ENCODE data around the gene MAGEF1. TPM values are rescaled to one million over a fixed set of nuclear protein-coding genes. Genes with fewer than 3 reads are reported as not detected.
A peak's percentile ranks its signal among the peaks of the same experiment; 100 is the strongest.

MAGEF1 gene
- total RNA-seq, 6 experiments from 2014 or later = 22.8 to 31.4 (median 23.4) TPM

DNA sequence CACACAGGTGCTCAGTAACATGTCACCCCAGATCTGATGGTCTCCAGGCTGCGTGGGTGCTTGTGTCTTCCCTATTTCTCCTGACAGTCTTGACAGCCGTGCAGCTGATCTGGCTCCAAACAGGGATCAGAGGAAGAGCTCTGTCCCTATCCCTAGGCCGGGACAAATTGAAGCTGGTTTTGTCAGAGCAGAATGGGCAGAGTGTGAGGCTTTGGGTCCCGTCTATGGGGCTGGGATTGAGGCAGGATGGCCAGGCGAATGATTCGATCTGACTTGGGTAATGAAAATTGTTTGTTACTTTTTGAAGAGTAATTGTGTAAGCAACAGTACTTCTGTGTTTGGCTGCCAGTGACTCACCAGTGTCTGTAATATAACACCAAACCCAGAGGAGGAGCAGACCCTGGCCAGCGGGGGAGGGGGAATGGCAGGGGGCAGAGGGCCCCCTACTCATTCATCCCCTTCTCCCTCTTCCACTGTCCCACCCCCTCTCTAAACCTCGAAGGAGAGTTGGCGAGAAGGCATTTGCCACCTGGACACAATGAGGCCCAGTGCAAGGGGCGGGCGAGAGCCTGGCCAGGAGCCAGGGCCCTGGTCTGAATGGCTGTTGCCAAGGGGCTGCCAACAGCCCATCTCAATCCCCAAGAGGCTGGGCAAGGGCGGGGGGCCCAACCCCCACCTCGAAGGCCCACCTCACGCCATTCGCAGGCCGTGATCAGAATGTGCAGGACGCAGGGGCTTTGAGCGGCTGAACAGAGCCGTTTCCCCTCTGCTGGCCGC, 4.9 kb upstream of the MAGEF1 start:
- no peaks in the 10 kb centered on the region for H3K36me3 Mint-ChIP-seq (ENCODE audit: low read depth)
- H3K4me3 Mint-ChIP-seq = peak overlapping the region; percentile 37
- peak; percentile 45 for DNase-seq
- H3K9me3 Mint-ChIP-seq = no peaks in the 10 kb centered on the region
- no peaks in the 10 kb centered on the region; the same call in 1 of the 2 replicates for H3K27me3 Mint-ChIP-seq (ENCODE audit: insufficient read depth)
- TF ChIP-seq, protein P1, sequence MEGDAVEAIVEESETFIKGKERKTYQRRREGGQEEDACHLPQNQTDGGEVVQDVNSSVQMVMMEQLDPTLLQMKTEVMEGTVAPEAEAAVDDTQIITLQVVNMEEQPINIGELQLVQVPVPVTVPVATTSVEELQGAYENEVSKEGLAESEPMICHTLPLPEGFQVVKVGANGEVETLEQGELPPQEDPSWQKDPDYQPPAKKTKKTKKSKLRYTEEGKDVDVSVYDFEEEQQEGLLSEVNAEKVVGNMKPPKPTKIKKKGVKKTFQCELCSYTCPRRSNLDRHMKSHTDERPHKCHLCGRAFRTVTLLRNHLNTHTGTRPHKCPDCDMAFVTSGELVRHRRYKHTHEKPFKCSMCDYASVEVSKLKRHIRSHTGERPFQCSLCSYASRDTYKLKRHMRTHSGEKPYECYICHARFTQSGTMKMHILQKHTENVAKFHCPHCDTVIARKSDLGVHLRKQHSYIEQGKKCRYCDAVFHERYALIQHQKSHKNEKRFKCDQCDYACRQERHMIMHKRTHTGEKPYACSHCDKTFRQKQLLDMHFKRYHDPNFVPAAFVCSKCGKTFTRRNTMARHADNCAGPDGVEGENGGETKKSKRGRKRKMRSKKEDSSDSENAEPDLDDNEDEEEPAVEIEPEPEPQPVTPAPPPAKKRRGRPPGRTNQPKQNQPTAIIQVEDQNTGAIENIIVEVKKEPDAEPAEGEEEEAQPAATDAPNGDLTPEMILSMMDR (IDR thresholded peaks at IDR 0.05) = no peak
- H3K27ac Mint-ChIP-seq = peak overlapping the region; percentile 69
- H3K4me1 Mint-ChIP-seq (ENCODE audit: low read depth) = peaks cover 35% of the 10 kb centered on the region

DNA sequence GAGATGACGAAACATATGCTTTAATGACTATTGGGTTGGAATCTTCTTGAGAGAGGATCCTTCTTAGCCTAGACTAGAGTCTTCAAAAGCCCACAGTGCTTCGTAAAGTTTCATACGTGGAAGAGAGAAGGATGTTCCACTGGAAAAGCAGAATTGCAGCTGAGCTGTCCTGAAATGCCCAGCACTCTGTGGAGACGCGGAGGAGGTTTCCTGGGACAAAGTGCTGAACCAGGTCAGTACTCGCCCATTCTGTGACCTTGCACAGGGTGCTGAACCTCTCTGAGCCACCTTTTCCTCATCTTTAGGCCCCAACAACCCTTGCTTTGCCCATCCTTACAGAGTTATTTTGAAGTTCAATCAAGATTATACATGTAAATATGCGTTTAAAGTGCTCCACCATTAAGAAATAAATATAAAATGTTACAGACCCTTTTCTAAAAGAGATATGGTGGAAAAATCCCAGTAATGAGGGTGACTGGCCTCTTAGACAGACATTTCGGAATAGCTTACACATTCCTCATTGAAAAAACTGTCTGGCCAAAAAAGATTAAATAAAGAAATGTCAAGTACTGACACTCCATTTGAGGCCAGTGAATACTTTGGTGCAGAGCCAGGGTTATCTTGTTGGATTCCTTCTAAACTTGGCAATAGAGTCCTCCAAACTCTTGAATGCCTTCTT, 4.2 kb upstream of the MAGEF1 start:
- DNase-seq = no peak
- H3K4me1 Mint-ChIP-seq (ENCODE audit: low read depth) = peaks cover 39% of the 10 kb centered on the region
- TF ChIP-seq, protein P1 (IDR thresholded peaks at IDR 0.05) = no peak
- H3K9me3 Mint-ChIP-seq = no peaks in the 10 kb centered on the region
- peaks cover 4% of the 10 kb centered on the region for H3K36me3 Mint-ChIP-seq (ENCODE audit: low read depth)
- no peaks in the 10 kb centered on the region; the same call in 1 of the 2 replicates for H3K27me3 Mint-ChIP-seq (ENCODE audit: insufficient read depth)
- peak overlapping the region; percentile 37 for H3K4me3 Mint-ChIP-seq
- peak overlapping the region; percentile 69; the same call in 1 of the 2 replicates for H3K27ac Mint-ChIP-seq

DNA sequence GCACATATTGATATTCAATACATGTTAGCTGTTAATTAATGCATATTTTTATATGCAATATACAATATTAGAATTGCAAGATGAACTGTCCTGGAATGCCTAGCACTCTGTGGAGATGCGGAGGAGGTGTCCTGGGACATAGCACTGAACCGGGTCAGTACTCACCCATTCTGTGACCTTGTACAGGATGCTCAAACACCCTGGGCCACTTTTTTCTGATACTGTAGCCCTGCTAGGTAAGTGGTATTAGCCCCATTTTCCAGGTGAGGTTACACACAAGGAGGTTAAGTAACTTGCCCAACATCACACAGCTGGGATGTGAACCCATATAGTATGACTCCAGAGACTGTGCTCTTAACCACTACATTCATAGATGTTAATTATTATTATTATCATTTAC, 1.7 kb upstream of the MAGEF1 start:
- TF ChIP-seq, protein P1 (IDR thresholded peaks at IDR 0.05) = no peak
- Mint-ChIP-seq H3K4me3 (no peak overlapping the region), H3K27ac (no peak overlapping the region), H3K9me3 (no peaks in the 10 kb centered on the region), H3K27me3 (ENCODE audit: insufficient read depth) (no peaks in the 10 kb centered on the region; the same call in none of the 2 replicates), H3K4me1 (ENCODE audit: low read depth) (peaks cover 55% of the 10 kb centered on the region), H3K36me3 (ENCODE audit: low read depth) (peaks cover 20% of the 10 kb centered on the region)
- DNase-seq = no peak

DNA sequence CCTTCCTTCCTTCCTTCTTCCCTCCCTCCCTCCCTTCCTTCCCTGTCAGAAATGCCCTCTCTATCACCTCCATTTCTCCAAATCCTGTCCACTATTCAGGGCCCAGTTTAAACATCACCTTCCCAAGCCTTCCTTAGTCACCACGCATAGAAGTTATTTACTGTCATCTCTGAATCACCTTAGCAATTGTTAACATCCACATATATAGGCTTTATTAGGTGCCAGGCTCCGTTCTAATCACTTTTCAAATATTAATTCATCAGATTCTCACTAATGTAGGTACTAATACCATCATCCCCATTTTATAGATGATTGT, 1.1 kb upstream of the MAGEF1 start:
- peaks cover 24% of the 10 kb centered on the region for H3K36me3 Mint-ChIP-seq (ENCODE audit: low read depth)
- TF ChIP-seq, protein P1 (IDR thresholded peaks at IDR 0.05) = no peak
- peak overlapping the region; percentile 95 for H3K4me3 Mint-ChIP-seq
- no peaks in the 10 kb centered on the region for H3K9me3 Mint-ChIP-seq
- H3K4me1 Mint-ChIP-seq (ENCODE audit: low read depth) = peaks cover 55% of the 10 kb centered on the region
- no peak for DNase-seq
- no peaks in the 10 kb centered on the region; the same call in none of the 2 replicates for H3K27me3 Mint-ChIP-seq (ENCODE audit: insufficient read depth)
- no peak overlapping the region; the same call in 1 of the 2 replicates for H3K27ac Mint-ChIP-seq

DNA sequence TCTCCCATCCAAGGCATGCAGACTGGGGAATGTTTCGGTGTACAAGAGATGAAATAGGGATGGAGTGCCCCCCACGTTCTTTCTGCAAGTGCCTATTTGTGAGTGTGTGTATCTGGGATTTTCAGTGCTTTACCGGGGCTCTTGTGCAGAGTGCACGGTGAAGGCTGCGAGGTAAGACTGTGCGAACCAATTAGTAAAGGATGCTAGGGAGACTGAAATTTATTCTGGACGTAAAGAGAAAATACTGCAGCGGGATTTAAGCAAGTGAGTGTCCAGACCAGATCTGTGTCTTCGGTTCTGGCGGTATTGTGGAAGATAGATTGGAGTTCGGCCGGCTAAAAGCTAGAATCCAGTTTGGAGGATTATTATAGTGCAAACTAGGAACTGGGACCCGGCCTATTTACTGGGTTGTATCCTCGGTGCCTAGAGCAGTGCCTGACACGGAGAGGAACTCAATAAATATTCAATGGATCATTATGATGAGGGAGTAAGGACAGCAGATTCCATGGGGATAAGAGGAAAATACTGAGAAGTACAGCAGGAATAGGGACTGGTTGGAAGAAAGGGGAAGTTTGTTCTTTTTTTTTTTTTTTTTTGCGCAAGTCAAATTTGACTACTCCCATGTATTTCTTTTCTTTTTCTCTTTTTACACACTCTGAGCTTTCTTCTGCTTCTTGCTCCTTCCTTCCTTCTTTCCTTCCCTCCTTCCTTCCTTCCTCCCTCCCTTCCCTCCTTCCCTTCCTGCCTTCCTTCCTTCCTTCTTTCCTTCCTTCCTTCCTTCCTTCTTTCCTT, 580 bp upstream of the MAGEF1 start:
- Mint-ChIP-seq H3K9me3 (no peaks in the 10 kb centered on the region), H3K27ac (peak overlapping the region; percentile 94), H3K4me1 (ENCODE audit: low read depth) (peaks cover 50% of the 10 kb centered on the region), H3K36me3 (ENCODE audit: low read depth) (peaks cover 28% of the 10 kb centered on the region), H3K27me3 (ENCODE audit: insufficient read depth) (no peaks in the 10 kb centered on the region; the same call in 1 of the 2 replicates), H3K4me3 (peak overlapping the region; percentile 95)
- TF ChIP-seq, protein P1 (IDR thresholded peaks at IDR 0.05) = no peak
- no peak for DNase-seq
